ENCODE data around the gene CUX1.

The CUX1 gene

DNA sequence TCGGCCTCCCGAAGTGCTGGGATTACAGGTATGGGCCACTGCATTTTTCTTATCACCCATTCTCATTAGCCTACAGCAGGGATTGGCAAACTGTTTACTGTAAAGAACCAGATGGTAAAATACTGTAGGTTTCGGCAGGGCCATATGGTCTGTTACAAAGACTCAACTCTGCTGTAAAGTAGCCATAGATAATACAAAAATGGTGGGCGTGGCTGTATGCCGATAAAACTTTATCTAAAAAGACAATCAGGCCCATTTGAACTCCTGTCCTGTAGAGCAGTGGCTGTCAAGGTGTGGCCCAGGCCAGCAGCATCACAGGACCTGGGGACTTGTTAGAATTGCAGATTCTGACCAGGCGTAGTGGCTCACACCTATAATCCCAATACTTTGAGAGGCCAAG is 134.3 kb downstream of the CUX1 start:
- Histone ChIP-seq H3K9ac (ENCODE audit: insufficient read length, low read depth) (no peak overlapping the region), H3K9me3 (ENCODE audit: insufficient read depth, low read length) (no peaks in the 10 kb centered on the region), H3K27me3 (ENCODE audit: insufficient read depth, insufficient read length) (no peaks in the 10 kb centered on the region), H3K36me3 (ENCODE audit: insufficient read depth, insufficient read length, low read length) (no peaks in the 10 kb centered on the region), H3K4me1 (ENCODE audit: insufficient read depth, insufficient read length) (peaks cover 2% of the 10 kb centered on the region), H3K4me3 (ENCODE audit: insufficient read length, low read depth) (no peak overlapping the region)
- DNase-seq (ENCODE audit: low read depth, low spot score) = no peak
- no peak for TF ChIP-seq YY1 (IDR thresholded peaks at IDR 0.05; ENCODE audit: insufficient read depth, insufficient read length)
- no peak for TF ChIP-seq SUZ12 (IDR thresholded peaks at IDR 0.05; ENCODE audit: extremely low read depth, insufficient read depth, insufficient read length)
- no peak for TF ChIP-seq ZNF274 (IDR thresholded peaks at IDR 0.05; ENCODE audit: low read depth, low read length)

DNA sequence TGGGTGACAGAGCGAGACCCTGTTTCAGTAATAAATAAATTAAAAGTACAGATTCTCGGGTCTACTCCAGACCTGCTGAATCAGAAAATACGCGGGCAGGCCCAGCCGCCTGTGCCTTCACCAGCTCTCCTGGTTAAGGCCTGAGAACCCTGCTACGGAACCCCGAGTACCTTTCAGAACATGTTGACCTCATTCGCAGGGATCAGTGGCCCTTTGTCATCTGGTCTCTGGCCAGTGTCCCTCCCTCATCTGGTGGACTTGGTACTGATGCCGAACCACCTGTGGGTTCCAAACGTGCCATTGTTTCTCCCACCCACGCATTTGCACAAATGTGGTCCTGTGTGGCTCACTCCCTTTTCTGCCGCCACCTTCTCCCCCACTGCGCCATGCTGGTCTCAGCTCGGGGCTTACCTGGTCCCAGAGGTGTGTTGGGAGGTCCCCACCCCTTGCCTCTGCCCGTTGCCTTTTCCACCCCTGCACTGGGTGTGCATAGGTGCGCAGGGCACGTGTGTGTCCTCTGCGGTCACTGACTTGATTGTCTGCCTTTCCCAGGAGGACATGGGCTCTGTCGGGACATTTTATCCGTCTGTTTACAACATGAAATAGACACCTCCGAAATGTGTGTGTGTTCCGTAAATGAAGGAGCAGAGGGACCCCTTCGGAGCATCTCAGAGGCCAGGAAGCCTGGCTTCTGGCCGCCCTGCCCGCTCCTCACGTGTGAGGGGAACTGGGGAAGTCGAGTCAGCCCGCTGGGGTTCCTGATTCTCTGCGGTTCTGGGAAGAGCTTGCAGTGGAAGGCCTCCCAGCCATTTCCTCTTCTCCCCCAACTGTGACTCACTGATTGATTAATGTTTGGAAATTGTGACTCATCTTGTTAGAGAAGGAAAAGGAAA is 135.2 kb downstream of the CUX1 start:
- H3K27me3 ChIP-seq (ENCODE audit: insufficient read depth, insufficient read length) = no peaks in the 10 kb centered on the region
- H3K4me1 ChIP-seq (ENCODE audit: insufficient read depth, insufficient read length) = peaks cover 2% of the 10 kb centered on the region
- H3K9me3 ChIP-seq (ENCODE audit: insufficient read depth, low read length) = no peaks in the 10 kb centered on the region
- H3K9ac ChIP-seq (ENCODE audit: insufficient read length, low read depth) = no peak overlapping the region
- no peak for DNase-seq (ENCODE audit: low read depth, low spot score)
- H3K4me3 ChIP-seq (ENCODE audit: insufficient read length, low read depth) = no peak overlapping the region
- TF ChIP-seq YY1 (IDR thresholded peaks at IDR 0.05; ENCODE audit: insufficient read depth, insufficient read length) (no peak), SUZ12 (IDR thresholded peaks at IDR 0.05; ENCODE audit: extremely low read depth, insufficient read depth, insufficient read length) (no peak), ZNF274 (IDR thresholded peaks at IDR 0.05; ENCODE audit: low read depth, low read length) (no peak)
- H3K36me3 ChIP-seq (ENCODE audit: insufficient read depth, insufficient read length, low read length) = no peaks in the 10 kb centered on the region

DNA sequence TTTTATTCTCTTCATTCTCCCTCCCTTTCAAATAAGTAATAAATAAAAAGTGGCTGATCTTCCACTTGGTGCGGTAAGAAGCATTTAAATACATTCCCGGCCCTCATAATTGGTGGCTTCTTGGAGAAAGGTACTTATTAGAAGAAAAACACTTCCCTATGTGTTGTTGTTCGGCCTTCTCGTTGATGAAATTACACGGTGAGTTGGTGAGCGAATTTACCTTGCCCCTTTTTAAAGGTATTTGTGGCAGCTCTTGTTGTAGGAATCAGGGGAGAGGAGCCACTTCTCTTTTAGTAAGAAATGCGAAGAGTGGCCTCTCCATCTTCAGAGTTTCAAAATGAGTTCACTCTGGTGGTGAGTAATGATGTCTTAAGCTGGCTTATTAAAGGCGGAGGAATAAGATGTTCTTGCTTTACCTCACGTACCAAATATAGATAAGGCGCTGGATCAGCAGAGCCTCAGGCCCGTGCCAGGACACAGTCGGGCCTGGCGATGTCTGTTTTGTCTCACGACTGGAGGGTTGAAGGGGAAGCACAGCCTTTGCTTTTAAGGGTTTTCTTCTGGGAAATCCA is 135.9 kb downstream of the CUX1 start:
- DNase-seq (ENCODE audit: low read depth, low spot score) = no peak
- Histone ChIP-seq H3K9ac (ENCODE audit: insufficient read length, low read depth) (no peak overlapping the region), H3K36me3 (ENCODE audit: insufficient read depth, insufficient read length, low read length) (no peaks in the 10 kb centered on the region), H3K9me3 (ENCODE audit: insufficient read depth, low read length) (no peaks in the 10 kb centered on the region), H3K4me3 (ENCODE audit: insufficient read length, low read depth) (no peak overlapping the region), H3K27me3 (ENCODE audit: insufficient read depth, insufficient read length) (no peaks in the 10 kb centered on the region), H3K4me1 (ENCODE audit: insufficient read depth, insufficient read length) (peaks cover 2% of the 10 kb centered on the region)
- no peak for TF ChIP-seq ZNF274 (IDR thresholded peaks at IDR 0.05; ENCODE audit: low read depth, low read length)
- TF ChIP-seq YY1 (IDR thresholded peaks at IDR 0.05; ENCODE audit: insufficient read depth, insufficient read length) = no peak
- no peak for TF ChIP-seq SUZ12 (IDR thresholded peaks at IDR 0.05; ENCODE audit: extremely low read depth, insufficient read depth, insufficient read length)

DNA sequence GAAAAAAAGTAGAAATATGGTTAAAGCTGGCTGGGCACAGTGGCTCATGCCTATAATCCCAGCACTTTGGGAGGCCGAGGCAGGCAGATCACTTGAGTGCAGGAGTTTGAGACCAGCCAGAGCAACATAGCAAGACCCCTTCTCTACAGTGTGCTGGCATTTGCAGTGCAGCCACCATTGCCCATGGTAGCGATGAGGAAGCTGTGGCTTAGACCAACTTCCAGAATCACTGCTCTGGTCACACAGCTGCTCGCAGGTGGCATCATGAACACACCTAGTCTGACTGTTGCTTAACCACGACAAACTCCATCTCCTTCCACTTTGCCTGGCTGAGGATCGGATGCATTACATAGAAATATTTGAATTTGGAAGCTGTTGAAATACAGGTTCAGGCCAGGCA is 137.1 kb downstream of the CUX1 start:
- no peak for DNase-seq (ENCODE audit: low read depth, low spot score)
- TF ChIP-seq ZNF274 (IDR thresholded peaks at IDR 0.05; ENCODE audit: low read depth, low read length) = no peak
- H3K36me3 ChIP-seq (ENCODE audit: insufficient read depth, insufficient read length, low read length) = no peaks in the 10 kb centered on the region
- no peaks in the 10 kb centered on the region for H3K27me3 ChIP-seq (ENCODE audit: insufficient read depth, insufficient read length)
- H3K4me1 ChIP-seq (ENCODE audit: insufficient read depth, insufficient read length) = peaks cover 2% of the 10 kb centered on the region
- H3K4me3 ChIP-seq (ENCODE audit: insufficient read length, low read depth) = no peak overlapping the region
- H3K9ac ChIP-seq (ENCODE audit: insufficient read length, low read depth) = no peak overlapping the region
- no peaks in the 10 kb centered on the region for H3K9me3 ChIP-seq (ENCODE audit: insufficient read depth, low read length)

DNA sequence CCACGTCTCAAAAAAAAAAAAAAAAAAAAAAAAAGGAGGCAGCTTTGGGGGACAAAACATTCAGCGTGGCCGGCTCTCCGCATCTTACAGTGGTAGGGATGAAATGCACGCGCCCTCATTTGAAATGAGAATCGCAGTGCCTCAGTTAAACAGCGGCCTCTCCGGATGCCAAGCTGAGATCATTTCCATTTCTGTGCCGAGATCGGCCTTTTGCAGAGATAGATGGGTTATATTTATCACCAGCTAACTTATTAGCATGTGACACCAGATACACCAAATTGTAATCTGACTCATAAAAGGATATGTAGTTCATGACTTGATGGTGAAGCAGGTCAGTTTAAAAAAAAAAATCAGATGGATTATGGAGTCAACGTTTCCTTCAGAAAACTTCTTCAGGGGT is 138.7 kb downstream of the CUX1 start:
- Histone ChIP-seq H3K36me3 (ENCODE audit: insufficient read depth, insufficient read length, low read length) (peaks cover 2% of the 10 kb centered on the region), H3K4me1 (ENCODE audit: insufficient read depth, insufficient read length) (peaks cover 2% of the 10 kb centered on the region), H3K9me3 (ENCODE audit: insufficient read depth, low read length) (no peaks in the 10 kb centered on the region), H3K27me3 (ENCODE audit: insufficient read depth, insufficient read length) (no peaks in the 10 kb centered on the region), H3K9ac (ENCODE audit: insufficient read length, low read depth) (no peak overlapping the region), H3K4me3 (ENCODE audit: insufficient read length, low read depth) (no peak overlapping the region)
- DNase-seq (ENCODE audit: low read depth, low spot score) = no peak
- TF ChIP-seq ZNF274 (IDR thresholded peaks at IDR 0.05; ENCODE audit: low read depth, low read length) (no peak), YY1 (IDR thresholded peaks at IDR 0.05; ENCODE audit: insufficient read depth, insufficient read length) (no peak), SUZ12 (IDR thresholded peaks at IDR 0.05; ENCODE audit: extremely low read depth, insufficient read depth, insufficient read length) (no peak)

DNA sequence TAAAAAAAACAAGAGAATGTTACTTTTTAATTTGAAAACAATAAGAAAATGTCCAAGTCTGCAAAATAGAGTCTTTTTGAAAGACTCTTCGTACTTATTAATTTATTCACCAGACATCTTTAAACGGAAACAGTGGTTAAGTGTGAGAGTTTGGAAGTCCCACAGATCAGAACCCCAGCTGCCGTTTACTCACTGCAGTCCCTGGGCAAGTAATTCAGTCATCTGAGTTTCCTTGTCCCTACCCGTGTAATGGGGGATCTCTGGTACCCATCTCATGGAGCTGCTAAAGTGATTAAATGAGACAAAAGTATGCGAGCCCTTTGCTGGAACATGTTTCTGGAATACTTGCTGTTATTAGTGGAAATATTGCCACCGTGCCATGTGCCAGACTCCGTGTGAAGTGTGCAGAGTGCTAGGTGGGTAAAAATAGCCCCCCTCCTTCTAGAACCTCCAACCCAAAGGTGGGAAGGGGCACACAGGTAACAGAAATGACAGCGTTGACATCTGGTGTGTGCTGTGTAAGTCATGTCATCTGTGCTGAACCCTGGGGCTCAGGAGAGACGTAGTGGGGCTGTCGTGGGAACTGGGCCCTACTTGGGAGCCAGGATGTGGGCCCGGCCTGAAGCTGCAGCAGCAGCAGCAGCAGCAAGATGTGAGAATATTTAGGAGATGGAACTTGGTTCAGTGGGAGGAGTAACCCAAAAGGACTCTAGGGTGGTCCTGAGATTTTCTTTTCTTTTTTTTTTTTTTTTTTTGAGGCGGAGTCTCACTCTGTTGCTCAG is 140.5 kb downstream of the CUX1 start:
- no peak for DNase-seq (ENCODE audit: low read depth, low spot score)
- Histone ChIP-seq H3K36me3 (ENCODE audit: insufficient read depth, insufficient read length, low read length) (peaks cover 2% of the 10 kb centered on the region), H3K4me1 (ENCODE audit: insufficient read depth, insufficient read length) (no peaks in the 10 kb centered on the region), H3K9ac (ENCODE audit: insufficient read length, low read depth) (no peak overlapping the region), H3K27me3 (ENCODE audit: insufficient read depth, insufficient read length) (no peaks in the 10 kb centered on the region), H3K9me3 (ENCODE audit: insufficient read depth, low read length) (no peaks in the 10 kb centered on the region), H3K4me3 (ENCODE audit: insufficient read length, low read depth) (no peak overlapping the region)
- TF ChIP-seq SUZ12 (IDR thresholded peaks at IDR 0.05; ENCODE audit: extremely low read depth, insufficient read depth, insufficient read length) (no peak), YY1 (IDR thresholded peaks at IDR 0.05; ENCODE audit: insufficient read depth, insufficient read length) (no peak), ZNF274 (IDR thresholded peaks at IDR 0.05; ENCODE audit: low read depth, low read length) (no peak)

DNA sequence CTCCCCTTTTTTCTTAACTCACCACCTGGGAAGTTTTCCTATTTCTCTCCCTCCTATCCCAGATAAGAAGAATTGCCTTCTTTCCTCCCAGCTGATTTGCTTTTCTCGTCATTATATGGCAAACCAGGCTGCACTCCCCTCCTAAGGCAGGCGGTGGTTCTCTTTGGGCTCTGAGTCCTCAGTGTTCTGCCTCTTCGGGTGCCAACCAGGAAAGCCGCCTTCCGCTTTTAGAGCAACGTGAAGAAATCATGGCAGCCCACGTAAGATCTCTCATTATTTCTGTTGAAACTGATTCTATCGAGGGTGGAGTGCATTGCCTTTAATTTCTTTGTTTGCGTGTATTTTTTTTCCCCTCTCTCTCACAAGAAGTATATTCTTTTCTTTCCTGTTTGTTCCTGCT is 141.9 kb downstream of the CUX1 start:
- no peak overlapping the region for H3K9ac ChIP-seq (ENCODE audit: insufficient read length, low read depth)
- no peak for DNase-seq (ENCODE audit: low read depth, low spot score)
- H3K27me3 ChIP-seq (ENCODE audit: insufficient read depth, insufficient read length) = no peaks in the 10 kb centered on the region
- TF ChIP-seq ZNF274 (IDR thresholded peaks at IDR 0.05; ENCODE audit: low read depth, low read length) = no peak
- TF ChIP-seq YY1 (IDR thresholded peaks at IDR 0.05; ENCODE audit: insufficient read depth, insufficient read length) = no peak
- no peak for TF ChIP-seq SUZ12 (IDR thresholded peaks at IDR 0.05; ENCODE audit: extremely low read depth, insufficient read depth, insufficient read length)
- no peaks in the 10 kb centered on the region for H3K9me3 ChIP-seq (ENCODE audit: insufficient read depth, low read length)
- H3K4me1 ChIP-seq (ENCODE audit: insufficient read depth, insufficient read length) = no peaks in the 10 kb centered on the region
- peaks cover 2% of the 10 kb centered on the region for H3K36me3 ChIP-seq (ENCODE audit: insufficient read depth, insufficient read length, low read length)
- H3K4me3 ChIP-seq (ENCODE audit: insufficient read length, low read depth) = no peak overlapping the region

All from NT2/D1 (cell line).